Vagina (tissue), 2 donors: ENCODE results near the gene INTS15.

Source experiments
- CTCF ChIP-seq, 3 experiments: fragments of 450-650 bp in 2 of 3; fragments of 200-600 bp in 1 of 3; sonication (generic) in 1 of 3; IDR thresholded peaks; one replicate each; pipeline ENCODE4 v1.5.1; 2017 to 2019; ENCODE audit warnings: antibody characterized with exemption in 3 of 3, mild to moderate bottlenecking in 2 of 3, moderate library complexity in 2 of 3
- POLR2AphosphoS5 ChIP-seq, 2 donors: sonication (generic); formaldehyde crosslinking; IDR thresholded peaks; one replicate each; pipeline ENCODE4 v1.9.0; 2017; ENCODE audit warnings: antibody characterized with exemption in 2 of 2, mild to moderate bottlenecking in 2 of 2, low read depth in 1 of 2; ENCODE audit not compliant: insufficient read depth in 1 of 2

GRCh38 chr7:6615723-6616555 is 26.1 kb downstream of the INTS15 start:
- TF ChIP-seq CTCF (IDR thresholded peaks at IDR 0.05) (no peak), POLR2AphosphoS5 (IDR thresholded peaks at IDR 0.05; ENCODE audit: insufficient read depth in 1 of 2, low read depth in 1 of 2) (peak in 1 of 2 donors; percentile 12)
